GM23338 (cell line): ENCODE results near the gene CD4. TPM values are rescaled to one million over a fixed set of nuclear protein-coding genes. Genes with fewer than 3 reads are reported as not detected.

Source experiments
- ATAC-seq: fragments of 200-7000 bp; cut with Tn5 transposase; 3 replicates; pipeline ENCODE4 v1.9.1; 2020
- DNase-seq: peaks from one replicate; pipeline ENCODE4 v3.0.0-alpha.2; 2015; ENCODE audit warnings: low spot score
- H2AFZ ChIP-seq: fragments of 200-600 bp; sonication (generic); 2 replicates; pipeline ENCODE4 v1.8.0; 2016; ENCODE audit warnings: antibody characterized with exemption, mild to moderate bottlenecking, moderate library complexity
- H3F3A ChIP-seq: fragments of 200-600 bp; sonication (generic); replicated peaks from 2 replicates; pipeline ENCODE4 v1.8.0; 2017; ENCODE audit warnings: antibody characterized with exemption, mixed run types, low read depth
- H3K27ac ChIP-seq: fragments of 200-600 bp; sonication (generic); 2 replicates; pipeline ENCODE4 v1.6.1; 2016; ENCODE audit warnings: low read depth
- H3K27me3 ChIP-seq: fragments of 200-600 bp; sonication (generic); 2 replicates; pipeline ENCODE4 v1.8.0; 2016; ENCODE audit warnings: mild to moderate bottlenecking, mixed run types, moderate library complexity; ENCODE audit not compliant: insufficient read depth
- H3K36me3 ChIP-seq: fragments of 200-600 bp; sonication (generic); 2 replicates; pipeline ENCODE4 v1.8.0; 2016; ENCODE audit warnings: mild to moderate bottlenecking; ENCODE audit not compliant: insufficient read depth
- H3K4me1 ChIP-seq: fragments of 200-600 bp; sonication (generic); 2 replicates; pipeline ENCODE4 v1.8.0; 2016; ENCODE audit warnings: mild to moderate bottlenecking, moderate library complexity; ENCODE audit not compliant: insufficient read depth
- H3K4me2 ChIP-seq: fragments of 200-600 bp; sonication (generic); 2 replicates; pipeline ENCODE4 v1.7.1; 2017; ENCODE audit warnings: mixed run types
- H3K4me3 ChIP-seq: fragments of 200-600 bp; sonication (generic); 2 replicates; pipeline ENCODE4 v1.6.1; 2016; ENCODE audit warnings: mixed run types
- H3K79me2 ChIP-seq: fragments of 200-600 bp; sonication (generic); replicated peaks from 2 replicates; pipeline ENCODE4 v1.8.0; 2017; ENCODE audit warnings: mild to moderate bottlenecking; ENCODE audit not compliant: insufficient read depth
- H3K9me2 ChIP-seq: fragments of 200-600 bp; sonication (generic); 2 replicates; pipeline ENCODE4 v1.8.0; 2017; ENCODE audit not compliant: insufficient read depth
- H4K20me1 ChIP-seq: fragments of 200-600 bp; sonication (generic); replicated peaks from 2 replicates; pipeline ENCODE4 v1.8.0; 2017; ENCODE audit warnings: mild to moderate bottlenecking; ENCODE audit not compliant: insufficient read depth
- H3K27ac Mint-ChIP-seq: 2 replicates; pipeline ENCODE4 v1.8.0; 2020; ENCODE audit warnings: inconsistent platforms, mild to moderate bottlenecking, moderate library complexity, mixed read lengths
- H3K27me3 Mint-ChIP-seq: 3 replicates; pipeline ENCODE4 v1.8.0; 2022; ENCODE audit warnings: low read depth, mild to moderate bottlenecking, moderate library complexity, mixed read lengths, inconsistent platforms; ENCODE audit not compliant: insufficient read depth, poor library complexity
- H3K36me3 Mint-ChIP-seq: 3 replicates; pipeline ENCODE4 v1.8.0; 2021; ENCODE audit warnings: low read depth, mild to moderate bottlenecking, inconsistent platforms, moderate library complexity, mixed read lengths
- H3K4me1 Mint-ChIP-seq: 3 replicates; pipeline ENCODE4 v1.8.0; 2020; ENCODE audit warnings: mild to moderate bottlenecking, inconsistent platforms, mixed read lengths
- H3K4me3 Mint-ChIP-seq: 3 replicates; pipeline ENCODE4 v1.8.0; 2021; ENCODE audit warnings: moderate library complexity, mild to moderate bottlenecking, inconsistent platforms, mixed read lengths
- H3K9me3 Mint-ChIP-seq: 3 replicates; pipeline ENCODE4 v1.8.0; 2020; ENCODE audit warnings: moderate library complexity, mild to moderate bottlenecking, inconsistent platforms, mixed read lengths
- EZH2phosphoT487 ChIP-seq: fragments of 200-600 bp; sonication (generic); IDR thresholded peaks from one replicate; pipeline ENCODE4 v1.8.1; 2018; ENCODE audit warnings: antibody characterized with exemption; ENCODE audit not compliant: unreplicated experiment
- JUNB ChIP-seq: IDR thresholded peaks from one replicate; pipeline ENCODE4 v1.6.1; 2016; ENCODE audit warnings: antibody characterized with exemption; ENCODE audit not compliant: unreplicated experiment
- NANOG ChIP-seq: IDR thresholded peaks from 2 replicates; pipeline ENCODE4 v1.6.1; 2016; ENCODE audit warnings: antibody characterized with exemption, borderline replicate concordance
- POLR2AphosphoS5 ChIP-seq: IDR thresholded peaks from 2 replicates; pipeline ENCODE4 v1.6.1; 2016; ENCODE audit warnings: antibody characterized with exemption, low read depth
- STAT1 ChIP-seq: IDR thresholded peaks from one replicate; pipeline ENCODE4 v1.6.1; 2016; ENCODE audit warnings: antibody characterized with exemption; ENCODE audit not compliant: unreplicated experiment
- ZNF114 ChIP-seq: fragments of 250-450 bp; sonication (Bioruptor Pico); IDR thresholded peaks from 2 replicates; pipeline ENCODE4 v1.5.0; 2020; ENCODE audit warnings: mild to moderate bottlenecking, moderate library complexity
- ZNF331 ChIP-seq: fragments of 250-450 bp; sonication (Bioruptor Pico); IDR thresholded peaks from 2 replicates; pipeline ENCODE4 v1.5.0; 2020; ENCODE audit warnings: low read depth, mild to moderate bottlenecking, moderate library complexity
- polyA plus RNA-seq: library from polyadenylated mRNA; unstranded; fragments of >200 nt; fragmentation: Nextera tagmentation; extraction: Ambion mirVana; gene quantifications from 2 replicates; pipeline ENCODE4 v1.2.1, GENCODE V29; 2016
- total RNA-seq: library from RNA; depleted of rRNA; stranded (reverse); fragments of >200 nt; shearing (Covaris generic); gene quantifications from 2 replicates; pipeline ENCODE4 v1.2.3, GENCODE V29; 2014
- TF ChIP-seq, protein P1 (sequence below): fragments of 250-450 bp; sonication (Bioruptor Pico); IDR thresholded peaks from 2 replicates; pipeline ENCODE4 v1.5.0; 2020; ENCODE audit warnings: mild to moderate bottlenecking, moderate library complexity
- TF ChIP-seq, protein P2 (sequence below): IDR thresholded peaks from one replicate; pipeline ENCODE4 v1.6.1; 2018; ENCODE audit warnings: antibody characterized with exemption; ENCODE audit not compliant: unreplicated experiment
- TF ChIP-seq, protein P3 (sequence below): IDR thresholded peaks from 2 replicates; pipeline ENCODE4 v1.6.1; 2016; ENCODE audit warnings: antibody characterized with exemption
- TF ChIP-seq, protein P4 (sequence below), 2 experiments: fragments of 200-600 bp in 1 of 2; sonication (generic) in 1 of 2; conservative IDR thresholded peaks; 2 replicates each; pipeline versions ENCODE4 v1.5.1 to v1.6.1; 2016 to 2017; ENCODE audit warnings: antibody characterized with exemption in 2 of 2, low read depth in 2 of 2, mild to moderate bottlenecking in 2 of 2, moderate library complexity in 1 of 2

CD4 gene
- total and polyA plus RNA-seq, 2 experiments from 2014 or later = 1.5 to 2.0 TPM

DNA sequence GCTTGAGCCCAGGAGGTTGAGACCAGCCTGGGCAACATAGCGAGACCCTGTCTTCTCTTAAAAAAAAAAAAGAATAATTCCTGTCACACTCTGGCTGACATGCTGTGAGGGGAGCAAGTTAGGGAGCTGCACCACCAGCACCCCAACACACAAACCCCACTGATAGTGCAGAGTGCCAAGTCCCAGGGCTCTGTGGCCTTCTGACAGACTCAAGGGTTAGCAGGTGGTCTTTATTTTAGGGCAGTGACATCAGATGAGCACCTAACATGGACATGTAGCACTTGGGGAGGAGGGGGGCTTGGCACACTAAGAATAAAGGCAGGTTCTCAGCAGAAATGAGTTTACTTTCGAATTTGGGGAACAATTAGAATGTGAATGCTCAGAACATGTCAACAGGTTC lies 69.5 kb downstream of the CD4 start:
- H3K9me3 Mint-ChIP-seq = no peaks in the 10 kb centered on the region; the same call in 2 of the 3 replicates
- H4K20me1 ChIP-seq = peaks cover 1% of the 10 kb centered on the region; the same call in 1 of the 2 replicates
- peaks cover 4% of the 10 kb centered on the region for H3K4me1 Mint-ChIP-seq
- peaks cover 4% of the 10 kb centered on the region for H3K4me1 ChIP-seq
- no peak overlapping the region for H3K27ac Mint-ChIP-seq
- ATAC-seq = no peak
- peaks cover 3% of the 10 kb centered on the region; the same call in 1 of the 2 replicates for H3F3A ChIP-seq
- H3K27me3 Mint-ChIP-seq = peaks cover 8% of the 10 kb centered on the region
- H3K27ac ChIP-seq = no peak overlapping the region
- H3K36me3 Mint-ChIP-seq = peaks cover 77% of the 10 kb centered on the region
- H3K36me3 ChIP-seq = peaks cover 27% of the 10 kb centered on the region
- peaks cover 18% of the 10 kb centered on the region for H3K79me2 ChIP-seq
- no peak overlapping the region for H3K4me2 ChIP-seq
- H3K4me3 ChIP-seq = no peak overlapping the region
- DNase-seq = no peak
- no peak overlapping the region for H2AFZ ChIP-seq
- no peaks in the 10 kb centered on the region for H3K9me2 ChIP-seq
- H3K27me3 ChIP-seq = no peaks in the 10 kb centered on the region
- no peak overlapping the region for H3K4me3 Mint-ChIP-seq
- TF ChIP-seq, protein P1, sequence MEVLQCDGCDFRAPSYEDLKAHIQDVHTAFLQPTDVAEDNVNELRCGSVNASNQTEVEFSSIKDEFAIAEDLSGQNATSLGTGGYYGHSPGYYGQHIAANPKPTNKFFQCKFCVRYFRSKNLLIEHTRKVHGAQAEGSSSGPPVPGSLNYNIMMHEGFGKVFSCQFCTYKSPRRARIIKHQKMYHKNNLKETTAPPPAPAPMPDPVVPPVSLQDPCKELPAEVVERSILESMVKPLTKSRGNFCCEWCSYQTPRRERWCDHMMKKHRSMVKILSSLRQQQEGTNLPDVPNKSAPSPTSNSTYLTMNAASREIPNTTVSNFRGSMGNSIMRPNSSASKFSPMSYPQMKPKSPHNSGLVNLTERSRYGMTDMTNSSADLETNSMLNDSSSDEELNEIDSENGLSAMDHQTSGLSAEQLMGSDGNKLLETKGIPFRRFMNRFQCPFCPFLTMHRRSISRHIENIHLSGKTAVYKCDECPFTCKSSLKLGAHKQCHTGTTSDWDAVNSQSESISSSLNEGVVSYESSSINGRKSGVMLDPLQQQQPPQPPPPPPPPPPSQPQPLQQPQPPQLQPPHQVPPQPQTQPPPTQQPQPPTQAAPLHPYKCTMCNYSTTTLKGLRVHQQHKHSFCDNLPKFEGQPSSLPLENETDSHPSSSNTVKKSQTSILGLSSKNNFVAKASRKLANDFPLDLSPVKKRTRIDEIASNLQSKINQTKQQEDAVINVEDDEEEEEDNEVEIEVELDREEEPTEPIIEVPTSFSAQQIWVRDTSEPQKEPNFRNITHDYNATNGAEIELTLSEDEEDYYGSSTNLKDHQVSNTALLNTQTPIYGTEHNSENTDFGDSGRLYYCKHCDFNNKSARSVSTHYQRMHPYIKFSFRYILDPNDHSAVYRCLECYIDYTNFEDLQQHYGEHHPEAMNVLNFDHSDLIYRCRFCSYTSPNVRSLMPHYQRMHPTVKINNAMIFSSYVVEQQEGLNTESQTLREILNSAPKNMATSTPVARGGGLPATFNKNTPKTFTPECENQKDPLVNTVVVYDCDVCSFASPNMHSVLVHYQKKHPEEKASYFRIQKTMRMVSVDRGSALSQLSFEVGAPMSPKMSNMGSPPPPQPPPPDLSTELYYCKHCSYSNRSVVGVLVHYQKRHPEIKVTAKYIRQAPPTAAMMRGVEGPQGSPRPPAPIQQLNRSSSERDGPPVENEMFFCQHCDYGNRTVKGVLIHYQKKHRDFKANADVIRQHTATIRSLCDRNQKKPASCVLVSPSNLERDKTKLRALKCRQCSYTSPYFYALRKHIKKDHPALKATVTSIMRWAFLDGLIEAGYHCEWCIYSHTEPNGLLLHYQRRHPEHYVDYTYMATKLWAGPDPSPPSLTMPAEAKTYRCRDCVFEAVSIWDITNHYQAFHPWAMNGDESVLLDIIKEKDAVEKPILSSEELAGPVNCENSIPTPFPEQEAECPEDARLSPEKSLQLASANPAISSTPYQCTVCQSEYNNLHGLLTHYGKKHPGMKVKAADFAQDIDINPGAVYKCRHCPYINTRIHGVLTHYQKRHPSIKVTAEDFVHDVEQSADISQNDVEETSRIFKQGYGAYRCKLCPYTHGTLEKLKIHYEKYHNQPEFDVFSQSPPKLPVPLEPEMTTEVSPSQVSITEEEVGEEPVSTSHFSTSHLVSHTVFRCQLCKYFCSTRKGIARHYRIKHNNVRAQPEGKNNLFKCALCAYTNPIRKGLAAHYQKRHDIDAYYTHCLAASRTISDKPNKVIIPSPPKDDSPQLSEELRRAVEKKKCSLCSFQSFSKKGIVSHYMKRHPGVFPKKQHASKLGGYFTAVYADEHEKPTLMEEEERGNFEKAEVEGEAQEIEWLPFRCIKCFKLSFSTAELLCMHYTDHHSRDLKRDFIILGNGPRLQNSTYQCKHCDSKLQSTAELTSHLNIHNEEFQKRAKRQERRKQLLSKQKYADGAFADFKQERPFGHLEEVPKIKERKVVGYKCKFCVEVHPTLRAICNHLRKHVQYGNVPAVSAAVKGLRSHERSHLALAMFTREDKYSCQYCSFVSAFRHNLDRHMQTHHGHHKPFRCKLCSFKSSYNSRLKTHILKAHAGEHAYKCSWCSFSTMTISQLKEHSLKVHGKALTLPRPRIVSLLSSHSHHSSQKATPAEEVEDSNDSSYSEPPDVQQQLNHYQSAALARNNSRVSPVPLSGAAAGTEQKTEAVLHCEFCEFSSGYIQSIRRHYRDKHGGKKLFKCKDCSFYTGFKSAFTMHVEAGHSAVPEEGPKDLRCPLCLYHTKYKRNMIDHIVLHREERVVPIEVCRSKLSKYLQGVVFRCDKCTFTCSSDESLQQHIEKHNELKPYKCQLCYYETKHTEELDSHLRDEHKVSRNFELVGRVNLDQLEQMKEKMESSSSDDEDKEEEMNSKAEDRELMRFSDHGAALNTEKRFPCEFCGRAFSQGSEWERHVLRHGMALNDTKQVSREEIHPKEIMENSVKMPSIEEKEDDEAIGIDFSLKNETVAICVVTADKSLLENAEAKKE = no peak
- TF ChIP-seq JUNB = no peak
- TF ChIP-seq POLR2AphosphoS5 = no peak
- no peak for TF ChIP-seq ZNF114 (CRISPR knock-in tag)
- TF ChIP-seq NANOG = no peak
- no peak for TF ChIP-seq EZH2phosphoT487
- TF ChIP-seq, protein P2, sequence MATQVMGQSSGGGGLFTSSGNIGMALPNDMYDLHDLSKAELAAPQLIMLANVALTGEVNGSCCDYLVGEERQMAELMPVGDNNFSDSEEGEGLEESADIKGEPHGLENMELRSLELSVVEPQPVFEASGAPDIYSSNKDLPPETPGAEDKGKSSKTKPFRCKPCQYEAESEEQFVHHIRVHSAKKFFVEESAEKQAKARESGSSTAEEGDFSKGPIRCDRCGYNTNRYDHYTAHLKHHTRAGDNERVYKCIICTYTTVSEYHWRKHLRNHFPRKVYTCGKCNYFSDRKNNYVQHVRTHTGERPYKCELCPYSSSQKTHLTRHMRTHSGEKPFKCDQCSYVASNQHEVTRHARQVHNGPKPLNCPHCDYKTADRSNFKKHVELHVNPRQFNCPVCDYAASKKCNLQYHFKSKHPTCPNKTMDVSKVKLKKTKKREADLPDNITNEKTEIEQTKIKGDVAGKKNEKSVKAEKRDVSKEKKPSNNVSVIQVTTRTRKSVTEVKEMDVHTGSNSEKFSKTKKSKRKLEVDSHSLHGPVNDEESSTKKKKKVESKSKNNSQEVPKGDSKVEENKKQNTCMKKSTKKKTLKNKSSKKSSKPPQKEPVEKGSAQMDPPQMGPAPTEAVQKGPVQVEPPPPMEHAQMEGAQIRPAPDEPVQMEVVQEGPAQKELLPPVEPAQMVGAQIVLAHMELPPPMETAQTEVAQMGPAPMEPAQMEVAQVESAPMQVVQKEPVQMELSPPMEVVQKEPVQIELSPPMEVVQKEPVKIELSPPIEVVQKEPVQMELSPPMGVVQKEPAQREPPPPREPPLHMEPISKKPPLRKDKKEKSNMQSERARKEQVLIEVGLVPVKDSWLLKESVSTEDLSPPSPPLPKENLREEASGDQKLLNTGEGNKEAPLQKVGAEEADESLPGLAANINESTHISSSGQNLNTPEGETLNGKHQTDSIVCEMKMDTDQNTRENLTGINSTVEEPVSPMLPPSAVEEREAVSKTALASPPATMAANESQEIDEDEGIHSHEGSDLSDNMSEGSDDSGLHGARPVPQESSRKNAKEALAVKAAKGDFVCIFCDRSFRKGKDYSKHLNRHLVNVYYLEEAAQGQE = no peak
- TF ChIP-seq, protein P3, sequence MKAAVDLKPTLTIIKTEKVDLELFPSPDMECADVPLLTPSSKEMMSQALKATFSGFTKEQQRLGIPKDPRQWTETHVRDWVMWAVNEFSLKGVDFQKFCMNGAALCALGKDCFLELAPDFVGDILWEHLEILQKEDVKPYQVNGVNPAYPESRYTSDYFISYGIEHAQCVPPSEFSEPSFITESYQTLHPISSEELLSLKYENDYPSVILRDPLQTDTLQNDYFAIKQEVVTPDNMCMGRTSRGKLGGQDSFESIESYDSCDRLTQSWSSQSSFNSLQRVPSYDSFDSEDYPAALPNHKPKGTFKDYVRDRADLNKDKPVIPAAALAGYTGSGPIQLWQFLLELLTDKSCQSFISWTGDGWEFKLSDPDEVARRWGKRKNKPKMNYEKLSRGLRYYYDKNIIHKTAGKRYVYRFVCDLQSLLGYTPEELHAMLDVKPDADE = no peak
- TF ChIP-seq STAT1 = no peak
- TF ChIP-seq ZNF331 (CRISPR knock-in tag) = no peak
- TF ChIP-seq, protein P4, sequence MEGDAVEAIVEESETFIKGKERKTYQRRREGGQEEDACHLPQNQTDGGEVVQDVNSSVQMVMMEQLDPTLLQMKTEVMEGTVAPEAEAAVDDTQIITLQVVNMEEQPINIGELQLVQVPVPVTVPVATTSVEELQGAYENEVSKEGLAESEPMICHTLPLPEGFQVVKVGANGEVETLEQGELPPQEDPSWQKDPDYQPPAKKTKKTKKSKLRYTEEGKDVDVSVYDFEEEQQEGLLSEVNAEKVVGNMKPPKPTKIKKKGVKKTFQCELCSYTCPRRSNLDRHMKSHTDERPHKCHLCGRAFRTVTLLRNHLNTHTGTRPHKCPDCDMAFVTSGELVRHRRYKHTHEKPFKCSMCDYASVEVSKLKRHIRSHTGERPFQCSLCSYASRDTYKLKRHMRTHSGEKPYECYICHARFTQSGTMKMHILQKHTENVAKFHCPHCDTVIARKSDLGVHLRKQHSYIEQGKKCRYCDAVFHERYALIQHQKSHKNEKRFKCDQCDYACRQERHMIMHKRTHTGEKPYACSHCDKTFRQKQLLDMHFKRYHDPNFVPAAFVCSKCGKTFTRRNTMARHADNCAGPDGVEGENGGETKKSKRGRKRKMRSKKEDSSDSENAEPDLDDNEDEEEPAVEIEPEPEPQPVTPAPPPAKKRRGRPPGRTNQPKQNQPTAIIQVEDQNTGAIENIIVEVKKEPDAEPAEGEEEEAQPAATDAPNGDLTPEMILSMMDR (conservative IDR thresholded peaks at IDR 0.05; ENCODE audit: low read depth in 2 of 2) = no peak
